IMR-90 (cell line): Measurements from ENCODE around the gene SULT1C4. TPM values are rescaled to one million over a fixed set of nuclear protein-coding genes. Genes with fewer than 3 reads are reported as not detected.

Experiments used
- ATAC-seq: fragments of 200-7000 bp; cut with Tn5 transposase; 2 replicates; pipeline ENCODE4 v1.9.1; 2020; ENCODE audit warnings: low read depth, mild to moderate bottlenecking, moderate library complexity
- BruUV-seq: library from RNA; stranded (reverse); fragments of 400-500 nt; replicated peaks from 2 replicates; lab custom pipeline; 2021; lab: Mats Ljungman, UMichigan
- CTCF ChIA-PET: fragments of 300-600 bp; formaldehyde crosslinking; extraction: SDS; loops from one replicate; lab custom pipeline; 2021; ENCODE audit warnings: antibody characterized with exemption; lab: Yijun Ruan, JAX
- POLR2A ChIA-PET: fragments of 300-600 bp; sonication (Branson Sonifier 250); formaldehyde crosslinking; loops from one replicate; lab custom pipeline; 2022; ENCODE audit warnings: antibody characterized with exemption; ENCODE audit not compliant: unreplicated experiment; lab: Charles Lee
- DNase-seq: peaks from one replicate; pipeline ENCODE4 v3.0.0; 2013
- H2AFZ ChIP-seq: replicated peaks from 2 replicates; pipeline ENCODE3; 2013; ENCODE audit warnings: low read length, mild to moderate bottlenecking; ENCODE audit not compliant: poor library complexity
- H2AK5ac ChIP-seq: 2 replicates; pipeline ENCODE4 v1.6.1; 2013; ENCODE audit warnings: low read depth, low read length, inconsistent platforms
- H2AK9ac ChIP-seq: replicated peaks from 2 replicates; pipeline ENCODE3; 2013; ENCODE audit warnings: mild to moderate bottlenecking, low read depth, low read length, moderate library complexity; ENCODE audit not compliant: poor library complexity
- H2BK120ac ChIP-seq: 2 replicates; pipeline ENCODE4 v1.6.1; 2013; ENCODE audit warnings: low read depth, low read length, inconsistent platforms
- H2BK15ac ChIP-seq: 3 replicates; pipeline ENCODE4 v1.6.1; 2013; ENCODE audit warnings: low read depth, low read length, inconsistent platforms
- H2BK20ac ChIP-seq: 2 replicates; pipeline ENCODE4 v1.6.1; 2013; ENCODE audit warnings: low read depth, mild to moderate bottlenecking, inconsistent platforms, low read length, moderate library complexity
- H2BK5ac ChIP-seq: 2 replicates; pipeline ENCODE4 v1.6.1; 2013; ENCODE audit warnings: mild to moderate bottlenecking, low read depth, low read length, inconsistent platforms; ENCODE audit not compliant: poor library complexity, severe bottlenecking
- H3K14ac ChIP-seq: replicated peaks from 2 replicates; pipeline ENCODE4 v1.6.1; 2013; ENCODE audit warnings: low read depth, low read length, inconsistent platforms
- H3K18ac ChIP-seq: 2 replicates; pipeline ENCODE4 v1.6.1; 2013; ENCODE audit warnings: low read depth, low read length, control low read depth
- H3K23ac ChIP-seq: 2 replicates; pipeline ENCODE4 v1.6.1; 2013; ENCODE audit warnings: low read depth, low read length, inconsistent platforms
- H3K27ac ChIP-seq: 2 replicates; pipeline ENCODE4 v1.5.1; 2013; ENCODE audit warnings: mild to moderate bottlenecking, control low read depth, low read length; ENCODE audit not compliant: insufficient read depth
- H3K27me3 ChIP-seq: 2 replicates; pipeline ENCODE4 v1.6.1; 2013; ENCODE audit warnings: low read length; ENCODE audit not compliant: control insufficient read depth, insufficient read depth
- H3K36me3 ChIP-seq: 2 replicates; pipeline ENCODE4 v1.6.1; 2013; ENCODE audit warnings: low read length, mixed read lengths; ENCODE audit not compliant: control insufficient read depth, insufficient read depth
- H3K4ac ChIP-seq: 2 replicates; pipeline ENCODE4 v1.6.1; 2013; ENCODE audit warnings: low read depth, low read length, inconsistent platforms
- H3K4me1 ChIP-seq: 2 replicates; pipeline ENCODE4 v1.6.1; 2013; ENCODE audit warnings: low read length, mixed read lengths; ENCODE audit not compliant: control insufficient read depth, insufficient read depth
- H3K4me2 ChIP-seq: 2 replicates; pipeline ENCODE4 v1.6.1; 2013; ENCODE audit warnings: low read depth, mild to moderate bottlenecking, control low read depth, low read length, moderate library complexity
- H3K4me3 ChIP-seq: 2 replicates; pipeline ENCODE4 v1.5.1; 2013; ENCODE audit warnings: low read depth, mild to moderate bottlenecking, control low read depth, low read length, moderate library complexity; ENCODE audit not compliant: insufficient read depth
- H3K56ac ChIP-seq: 2 replicates; pipeline ENCODE4 v1.6.1; 2013; ENCODE audit warnings: low read length, inconsistent platforms; ENCODE audit not compliant: insufficient read depth; ENCODE audit errors: extremely low read depth
- H3K79me1 ChIP-seq, 2 experiments: 2 replicates each; pipeline ENCODE4 v1.6.1; 2013; ENCODE audit warnings: low read length in 2 of 2, inconsistent platforms in 1 of 2, low read depth in 1 of 2
- H3K9ac ChIP-seq: 2 replicates; pipeline ENCODE4 v1.6.1; 2013; ENCODE audit warnings: low read depth, low read length, control low read depth
- H3K9me1 ChIP-seq: 2 replicates; pipeline ENCODE4 v1.6.1; 2013; ENCODE audit warnings: low read length, inconsistent platforms; ENCODE audit not compliant: insufficient read depth
- H3K9me3 ChIP-seq: 2 replicates; pipeline ENCODE4 v1.6.1; 2013; ENCODE audit warnings: low read length; ENCODE audit not compliant: control insufficient read depth, insufficient read depth
- H4K20me1 ChIP-seq: 2 replicates; pipeline ENCODE4 v1.6.1; 2013; ENCODE audit warnings: low read length, inconsistent platforms; ENCODE audit not compliant: insufficient read depth
- H4K5ac ChIP-seq: 2 replicates; pipeline ENCODE4 v1.6.1; 2013; ENCODE audit warnings: mild to moderate bottlenecking, low read depth, low read length, control low read depth
- H4K8ac ChIP-seq, 2 experiments: 2 replicates each; pipeline ENCODE4 v1.6.1; 2013; ENCODE audit warnings: low read depth in 2 of 2, low read length in 2 of 2, control low read depth in 1 of 2, inconsistent platforms in 1 of 2
- H4K91ac ChIP-seq: 2 replicates; pipeline ENCODE4 v1.6.1; 2013; ENCODE audit warnings: low read depth, low read length, inconsistent platforms; ENCODE audit not compliant: insufficient read depth
- CEBPB ChIP-seq: IDR thresholded peaks from 2 replicates; pipeline ENCODE4 v1.6.1; 2012; ENCODE audit warnings: low read depth, low read length, improper control_type of control experiment
- CHD1 ChIP-seq: IDR thresholded peaks from 2 replicates; pipeline ENCODE4 v1.6.1; 2012; ENCODE audit warnings: low read depth, low read length, improper control_type of control experiment
- MAFK ChIP-seq: IDR thresholded peaks from 2 replicates; pipeline ENCODE4 v1.6.1; 2012; ENCODE audit warnings: low read depth, low read length, improper control_type of control experiment
- MAZ ChIP-seq: IDR thresholded peaks from 2 replicates; pipeline ENCODE4 v1.6.1; 2012; ENCODE audit warnings: low read depth, mild to moderate bottlenecking, low read length, improper control_type of control experiment, moderate library complexity, borderline replicate concordance
- POLR2A ChIP-seq: IDR thresholded peaks from 2 replicates; pipeline ENCODE4 v1.6.1; 2012; ENCODE audit warnings: mild to moderate bottlenecking, low read depth, low read length
- RAD21 ChIP-seq: IDR thresholded peaks from 2 replicates; pipeline ENCODE4 v1.6.1; 2012; ENCODE audit warnings: low read length, improper control_type of control experiment
- RFX5 ChIP-seq: IDR thresholded peaks from 2 replicates; pipeline ENCODE4 v1.8.0; 2012; ENCODE audit warnings: low read depth, mild to moderate bottlenecking, low read length, moderate library complexity
- SMC3 ChIP-seq: fragments of 150-350 bp; IDR thresholded peaks from 2 replicates; pipeline ENCODE4 v1.6.1; 2016; ENCODE audit warnings: low read depth, mild to moderate bottlenecking, antibody characterized with exemption, low read length, moderate library complexity
- WGBS, 2 experiments: methylation state at CpG; one replicate each; pipeline versions ENCODE4 v1.1.5 to v1.1.7; 2013; ENCODE audit warnings: missing lambda C conversion rate in 2 of 2; ENCODE audit not compliant: insufficient read length in 1 of 2; ENCODE audit errors: extremely low coverage in 2 of 2; 5-methylcytosine and 5-hydroxymethylcytosine counted together
- dilution Hi-C: fragments of 300-500 bp; cut with HindIII; formaldehyde crosslinking; loops from one replicate; pipeline ENCODE4 v1.14.3; 2018; ENCODE audit warnings: low sequenced_read_pairs; ENCODE audit not compliant: unreplicated experiment
- in situ Hi-C: fragments of 300-500 bp; cut with MboI; formaldehyde crosslinking; loops from 3 replicates; pipeline ENCODE4 v1.14.3; 2019; ENCODE audit warnings: low sequenced_read_pairs, inconsistent platforms, mixed read lengths
- intact Hi-C: fragments of 100-400 bp; cut with micrococcal nuclease; formaldehyde crosslinking; loops from 2 replicates; pipeline ENCODE4 v1.10.0; 2022
- polyA plus RNA-seq, 3 experiments: library from polyadenylated mRNA; depleted of rRNA; stranded (reverse); fragments of >200 nt; gene quantifications; 2 replicates each; pipeline ENCODE4 v1.2.3, GENCODE V29; 2012; ENCODE audit warnings: low replicate concordance in 1 of 3
- total RNA-seq: library from RNA; depleted of rRNA; stranded (reverse); fragments of >200 nt; gene quantifications from 2 replicates; pipeline ENCODE4 v1.2.3, GENCODE V29; 2012

Gene SULT1C4
- total and polyA plus RNA-seq, 2 of the 4 experiments (the other 2 are of a cell fraction): 0.36 to 0.50 TPM

GRCh38 chr2:108417254-108417653, 39.5 kb downstream of the SULT1C4 start:
- H3K4me1 ChIP-seq: peaks cover 5% of the 10 kb centered on the region; the same call in 1 of the 2 replicates
- no peak overlapping the region for H2BK20ac ChIP-seq
- no peak overlapping the region for H2BK120ac ChIP-seq
- in situ Hi-C loops: no loop called here
- H3K9ac ChIP-seq: no peak overlapping the region
- dilution Hi-C loops: no loop called here
- H3K9me3 ChIP-seq: no peaks in the 10 kb centered on the region
- H3K14ac ChIP-seq: no peak overlapping the region
- BruUV-seq: no TSS peak
- H3K4me3 ChIP-seq: no peak overlapping the region
- H4K8ac ChIP-seq: no peak overlapping the region
- no peaks in the 10 kb centered on the region for H3K36me3 ChIP-seq
- H2AFZ ChIP-seq: no peak overlapping the region
- H2AK9ac ChIP-seq: no peak overlapping the region
- no peak overlapping the region for H4K5ac ChIP-seq
- no CpG with 5 or more reads among the region's 2 CpGs for WGBS, 2 experiments
- no peak overlapping the region for H3K56ac ChIP-seq
- no peak for TF ChIP-seq POLR2A
- no peak for TF ChIP-seq CEBPB
- TF ChIP-seq SMC3: no peak
- no peak for TF ChIP-seq RAD21
- no peak for TF ChIP-seq RFX5
- no peak for TF ChIP-seq CHD1
- TF ChIP-seq MAZ: no peak
- no peak for TF ChIP-seq MAFK
- no peak overlapping the region for H4K91ac ChIP-seq
- H2BK5ac ChIP-seq: no peak overlapping the region
- no peak overlapping the region for H3K18ac ChIP-seq
- H3K4me2 ChIP-seq: no peak overlapping the region
- DNase-seq: no peak
- no peaks in the 10 kb centered on the region for H4K20me1 ChIP-seq
- ATAC-seq: no peak
- H3K23ac ChIP-seq: no peak overlapping the region
- H3K9me1 ChIP-seq: peaks cover 8% of the 10 kb centered on the region
- H3K27ac ChIP-seq: no peak overlapping the region
- intact Hi-C loops: no loop called here
- H3K27me3 ChIP-seq: no peaks in the 10 kb centered on the region
- H3K79me1 ChIP-seq: 0 out of 4 replicates have a peak, but pooled peaks cover 0 to 4% of the 10 kb centered on the region in 2 experiments
- H2BK15ac ChIP-seq: no peak overlapping the region
- no peak overlapping the region for H2AK5ac ChIP-seq
- H3K4ac ChIP-seq: no peak overlapping the region; the same call in 1 of the 2 replicates
- CTCF ChIA-PET: no interaction called here
- POLR2A ChIA-PET: no interaction called here
